DND-41 (cell line): Measurements from ENCODE around the gene ARHGAP4.
A peak's percentile ranks its signal among the peaks of the same experiment; 100 is the strongest.

Experiments
- ATAC-seq: fragments of 200-7000 bp; cut with Tn5 transposase; 3 replicates; pipeline ENCODE4 v1.9.1; 2021; ENCODE audit warnings: low read depth; ENCODE audit not compliant: insufficient read depth
- DNase-seq: peaks from one replicate; pipeline ENCODE4 v3.0.0-alpha.2; 2020
- H2AFZ ChIP-seq: 2 replicates; pipeline ENCODE4 v1.6.0; 2012; ENCODE audit warnings: low read depth, low read length
- H3K27ac ChIP-seq: 2 replicates; pipeline ENCODE4 v1.5.1; 2012; ENCODE audit warnings: low read length, inconsistent platforms
- H3K27me3 ChIP-seq: fragments of 200-600 bp; sonication (generic); 2 replicates; pipeline ENCODE4 v1.6.0; 2012; ENCODE audit warnings: low read length, mild to moderate bottlenecking, inconsistent platforms; ENCODE audit not compliant: insufficient read depth, poor library complexity
- H3K36me3 ChIP-seq: 2 replicates; pipeline ENCODE4 v1.5.1; 2012; ENCODE audit warnings: low read length, inconsistent platforms; ENCODE audit not compliant: insufficient read depth
- H3K4me1 ChIP-seq: 2 replicates; pipeline ENCODE4 v1.5.1; 2012; ENCODE audit warnings: mild to moderate bottlenecking, low read length; ENCODE audit not compliant: insufficient read depth
- H3K4me2 ChIP-seq: 2 replicates; pipeline ENCODE4 v1.6.0; 2012; ENCODE audit warnings: mild to moderate bottlenecking, moderate library complexity, low read length, inconsistent platforms; ENCODE audit not compliant: insufficient read depth
- H3K4me3 ChIP-seq, 2 experiments: fragments of 200-600 bp in 1 of 2; shearing (Covaris generic) in 1 of 2; 2 replicates each; pipeline ENCODE4 v1.5.1; 2012 to 2016; ENCODE audit warnings: inconsistent platforms in 2 of 2, low read length in 2 of 2, mild to moderate bottlenecking in 2 of 2, low read depth in 1 of 2, moderate library complexity in 1 of 2
- H3K79me2 ChIP-seq: 2 replicates; pipeline ENCODE4 v1.6.0; 2012; ENCODE audit warnings: low read length, inconsistent platforms; ENCODE audit not compliant: insufficient read depth
- H3K9ac ChIP-seq: 2 replicates; pipeline ENCODE4 v1.6.0; 2012; ENCODE audit warnings: low read depth, mild to moderate bottlenecking, inconsistent platforms, low read length, moderate library complexity
- H3K9me3 ChIP-seq: 2 replicates; pipeline ENCODE4 v1.5.1; 2012; ENCODE audit warnings: low read length, moderate library complexity, mild to moderate bottlenecking, inconsistent platforms; ENCODE audit not compliant: insufficient read depth, severe bottlenecking
- H4K20me1 ChIP-seq: 2 replicates; pipeline ENCODE4 v1.6.0; 2012; ENCODE audit warnings: low read length; ENCODE audit not compliant: insufficient read depth
- EZH2 ChIP-seq: IDR thresholded peaks from 3 replicates; pipeline ENCODE4 v1.6.1; 2012; ENCODE audit warnings: borderline replicate concordance, low read depth, mild to moderate bottlenecking, moderate library complexity, low read length, inconsistent platforms; ENCODE audit not compliant: severe bottlenecking
- TF ChIP-seq, protein P1 (sequence below): IDR thresholded peaks from 2 replicates; pipeline ENCODE4 v1.5.1; 2012; ENCODE audit warnings: borderline replicate concordance, low read length, moderate library complexity, mild to moderate bottlenecking; ENCODE audit not compliant: poor library complexity, severe bottlenecking; ENCODE audit errors: extremely low read depth

ARHGAP4 gene

DNA sequence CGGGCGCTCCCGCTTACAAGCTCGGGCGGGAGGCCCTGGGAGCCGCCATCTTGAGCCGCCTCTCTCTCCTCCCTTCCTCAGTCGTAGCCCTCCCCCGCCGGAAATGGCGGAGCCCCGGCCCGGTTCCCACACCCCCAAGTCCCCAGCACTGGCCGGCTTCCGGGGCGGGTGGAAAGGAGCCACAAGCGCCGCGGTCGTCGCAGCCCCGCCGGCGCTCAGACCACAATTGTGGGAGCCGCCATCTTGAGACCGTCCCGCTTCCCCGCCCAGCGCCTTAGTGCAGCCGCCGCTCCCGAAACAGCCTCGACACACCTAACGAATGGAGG lies 45.0 kb upstream of the ARHGAP4 start:
- Histone ChIP-seq H3K36me3 (peaks cover 36% of the 10 kb centered on the region), H3K9ac (peak overlapping the region; percentile 99), H4K20me1 (peaks cover 38% of the 10 kb centered on the region), H3K9me3 (no peaks in the 10 kb centered on the region), H3K4me3 (peak overlapping the region; percentile 58 to 90; a peak in 3 of 4 replicates), H3K79me2 (peaks cover 78% of the 10 kb centered on the region), H2AFZ (peak overlapping the region; percentile 55; the same call in 1 of the 2 replicates), H3K27ac (peak overlapping the region; percentile 100), H3K4me1 (peaks cover 47% of the 10 kb centered on the region), H3K4me2 (peak overlapping the region; percentile 49), H3K27me3 (no peaks in the 10 kb centered on the region)
- no peak for TF ChIP-seq EZH2
- TF ChIP-seq, protein P1, sequence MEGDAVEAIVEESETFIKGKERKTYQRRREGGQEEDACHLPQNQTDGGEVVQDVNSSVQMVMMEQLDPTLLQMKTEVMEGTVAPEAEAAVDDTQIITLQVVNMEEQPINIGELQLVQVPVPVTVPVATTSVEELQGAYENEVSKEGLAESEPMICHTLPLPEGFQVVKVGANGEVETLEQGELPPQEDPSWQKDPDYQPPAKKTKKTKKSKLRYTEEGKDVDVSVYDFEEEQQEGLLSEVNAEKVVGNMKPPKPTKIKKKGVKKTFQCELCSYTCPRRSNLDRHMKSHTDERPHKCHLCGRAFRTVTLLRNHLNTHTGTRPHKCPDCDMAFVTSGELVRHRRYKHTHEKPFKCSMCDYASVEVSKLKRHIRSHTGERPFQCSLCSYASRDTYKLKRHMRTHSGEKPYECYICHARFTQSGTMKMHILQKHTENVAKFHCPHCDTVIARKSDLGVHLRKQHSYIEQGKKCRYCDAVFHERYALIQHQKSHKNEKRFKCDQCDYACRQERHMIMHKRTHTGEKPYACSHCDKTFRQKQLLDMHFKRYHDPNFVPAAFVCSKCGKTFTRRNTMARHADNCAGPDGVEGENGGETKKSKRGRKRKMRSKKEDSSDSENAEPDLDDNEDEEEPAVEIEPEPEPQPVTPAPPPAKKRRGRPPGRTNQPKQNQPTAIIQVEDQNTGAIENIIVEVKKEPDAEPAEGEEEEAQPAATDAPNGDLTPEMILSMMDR, result no peak
- ATAC-seq, result peak; percentile 50
- peak; percentile 88 for DNase-seq

DNA sequence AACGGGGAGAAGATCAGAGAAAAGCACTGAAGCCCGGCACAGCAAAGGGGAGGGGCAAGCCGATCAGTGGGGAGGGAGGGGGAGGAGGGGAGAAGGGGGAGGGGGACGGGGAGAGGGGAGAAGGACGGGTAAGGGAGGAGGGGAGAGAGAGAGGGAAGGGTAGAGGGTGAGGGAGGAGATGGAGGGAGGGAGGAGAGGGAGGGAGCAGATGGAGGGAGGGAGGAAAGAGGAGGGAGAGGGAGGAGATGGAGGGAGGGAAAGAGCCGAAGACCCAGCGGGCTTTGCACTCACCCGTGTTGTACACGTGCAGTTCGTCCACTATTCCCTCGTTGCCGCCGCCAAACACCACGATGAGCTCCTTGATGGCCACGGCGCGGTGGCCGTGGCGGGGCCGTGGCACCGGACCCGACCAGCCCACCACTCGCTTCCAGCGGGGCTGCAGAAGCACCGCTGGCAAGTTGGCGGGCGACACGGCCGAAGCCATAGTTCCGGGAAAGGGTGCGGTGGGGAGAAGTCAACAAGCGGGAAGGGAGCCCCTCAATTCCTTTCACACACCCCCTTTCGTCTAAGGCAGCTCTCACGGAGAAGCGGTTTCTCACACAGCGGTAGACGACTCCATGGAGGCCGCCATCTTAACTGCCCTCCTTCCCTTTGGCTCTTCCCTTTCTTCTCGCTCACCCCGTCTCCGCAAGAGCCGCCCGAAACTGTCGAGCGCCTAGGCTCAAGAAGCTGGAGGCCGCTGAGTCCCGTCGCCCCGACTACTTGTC lies 44.5 kb upstream of the ARHGAP4 start:
- Histone ChIP-seq H3K79me2 (peaks cover 80% of the 10 kb centered on the region), H3K4me1 (peaks cover 52% of the 10 kb centered on the region), H3K9me3 (no peaks in the 10 kb centered on the region), H3K9ac (peak overlapping the region; percentile 99), H3K27me3 (no peaks in the 10 kb centered on the region), H2AFZ (no peak overlapping the region), H3K4me3 (peak overlapping the region; percentile 58 to 90; a peak in 3 of 4 replicates), H4K20me1 (peaks cover 43% of the 10 kb centered on the region), H3K36me3 (peaks cover 42% of the 10 kb centered on the region), H3K27ac (peak overlapping the region; percentile 100), H3K4me2 (peak overlapping the region; percentile 67)
- TF ChIP-seq, protein P1, result no peak
- no peak for TF ChIP-seq EZH2
- ATAC-seq (peak; percentile 20), DNase-seq (peak; percentile 84)

DNA sequence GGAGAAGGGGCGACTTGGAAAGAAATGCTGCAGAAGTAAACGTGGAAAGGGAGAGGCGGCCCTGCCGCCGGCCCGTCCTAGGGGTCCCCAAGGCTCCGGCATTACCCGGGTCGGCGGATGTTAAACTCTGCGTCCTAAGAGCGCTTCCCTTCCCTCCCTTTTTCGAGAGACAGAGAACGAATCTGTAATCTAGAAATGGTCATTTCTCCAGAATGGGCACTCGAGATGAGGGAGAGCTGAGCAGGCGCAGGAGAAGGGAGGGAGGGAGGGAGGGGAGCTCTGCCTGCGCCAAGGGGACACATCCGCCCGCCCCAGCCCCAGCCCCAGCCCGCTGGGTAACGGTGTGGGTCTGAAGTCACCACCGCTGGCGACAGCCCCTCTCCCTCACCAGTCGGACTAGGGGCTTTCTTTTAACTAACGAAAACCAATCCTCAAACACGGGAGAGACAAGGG lies 43.9 kb upstream of the ARHGAP4 start:
- H3K9ac ChIP-seq, result peak overlapping the region; percentile 99

More for the DNA sequence above, 43.9 kb upstream of the ARHGAP4 start:
- Histone ChIP-seq H3K4me1 (peaks cover 51% of the 10 kb centered on the region), H3K27ac (peak overlapping the region; percentile 96), H3K4me3 (peak overlapping the region; percentile 57 to 90), H4K20me1 (peaks cover 49% of the 10 kb centered on the region), H3K27me3 (no peaks in the 10 kb centered on the region), H3K9me3 (no peaks in the 10 kb centered on the region), H3K36me3 (peaks cover 48% of the 10 kb centered on the region), H2AFZ (no peak overlapping the region), H3K79me2 (peaks cover 85% of the 10 kb centered on the region), H3K4me2 (peak overlapping the region; percentile 67)
- DNase-seq (no peak), ATAC-seq (0 out of 3 replicates have a peak, but pooled peaks have one; percentile 3)
- TF ChIP-seq EZH2, result no peak
- TF ChIP-seq, protein P1, result no peak
